ENCODE results near the gene DAAM2.

- TF ChIP-seq, protein P1, sequence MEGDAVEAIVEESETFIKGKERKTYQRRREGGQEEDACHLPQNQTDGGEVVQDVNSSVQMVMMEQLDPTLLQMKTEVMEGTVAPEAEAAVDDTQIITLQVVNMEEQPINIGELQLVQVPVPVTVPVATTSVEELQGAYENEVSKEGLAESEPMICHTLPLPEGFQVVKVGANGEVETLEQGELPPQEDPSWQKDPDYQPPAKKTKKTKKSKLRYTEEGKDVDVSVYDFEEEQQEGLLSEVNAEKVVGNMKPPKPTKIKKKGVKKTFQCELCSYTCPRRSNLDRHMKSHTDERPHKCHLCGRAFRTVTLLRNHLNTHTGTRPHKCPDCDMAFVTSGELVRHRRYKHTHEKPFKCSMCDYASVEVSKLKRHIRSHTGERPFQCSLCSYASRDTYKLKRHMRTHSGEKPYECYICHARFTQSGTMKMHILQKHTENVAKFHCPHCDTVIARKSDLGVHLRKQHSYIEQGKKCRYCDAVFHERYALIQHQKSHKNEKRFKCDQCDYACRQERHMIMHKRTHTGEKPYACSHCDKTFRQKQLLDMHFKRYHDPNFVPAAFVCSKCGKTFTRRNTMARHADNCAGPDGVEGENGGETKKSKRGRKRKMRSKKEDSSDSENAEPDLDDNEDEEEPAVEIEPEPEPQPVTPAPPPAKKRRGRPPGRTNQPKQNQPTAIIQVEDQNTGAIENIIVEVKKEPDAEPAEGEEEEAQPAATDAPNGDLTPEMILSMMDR (IDR thresholded peaks at IDR 0.05), result no peak
- TF ChIP-seq POLR2AphosphoS5 (IDR thresholded peaks at IDR 0.05), result no peak
These were observed 159.5 kb downstream of the DAAM2 start for GRCh38 chr6:39951716-39952115.

Data from prostate gland (tissue), 2 donors.